ENCODE results near the gene ZEB2. TPM values are rescaled to one million over a fixed set of nuclear protein-coding genes. Genes with fewer than 3 reads are reported as not detected.

The ZEB2 gene
- total and polyA plus RNA-seq, 10 of the 15 experiments (the other 5 are each of a cell fraction or from before 2014, with no cell fraction given) = 0.14 to 3.2 (median 0.84) TPM

DNA sequence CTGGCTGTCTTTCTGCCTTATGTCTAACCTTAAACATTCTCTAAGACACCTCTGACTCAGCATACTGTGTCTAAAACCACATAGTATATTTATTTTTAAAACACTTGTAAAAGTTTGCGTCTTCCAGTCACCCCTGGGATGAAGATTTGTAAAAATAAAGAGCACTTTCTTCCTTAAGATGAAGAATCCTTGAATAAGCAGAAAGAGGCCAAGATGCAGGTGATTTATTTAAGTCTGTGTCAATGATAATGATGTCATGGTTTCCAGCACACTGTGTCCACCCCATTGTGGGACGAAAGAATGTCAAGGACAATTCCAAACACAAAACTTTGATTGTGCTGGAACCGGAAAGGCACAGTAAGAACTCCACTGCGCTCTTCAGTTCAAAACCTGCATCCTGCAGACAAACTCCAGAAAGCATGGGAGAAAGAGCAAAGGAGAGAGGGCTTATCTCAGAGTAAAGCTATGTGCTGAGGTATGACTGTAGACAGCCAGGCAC is 92.9 kb downstream of the ZEB2 start:
- H3K4me2 ChIP-seq (ENCODE audit: control insufficient read depth, insufficient read depth) = no peak overlapping the region
- no peaks in the 10 kb centered on the region for H3K79me2 ChIP-seq (ENCODE audit: control insufficient read depth, insufficient read depth, low read length)
- SMC1A ChIA-PET (ENCODE audit: uncharacterized antibody, unreplicated experiment) = interaction anchor here (1.4 kb wide), 2 partner anchors 14 to 22 kb away, joined by 3 to 4 read pairs; no protein-coding TSS in a partner anchor
- WGBS (ENCODE audit: insufficient coverage, insufficient replicate concordance, low lambda C conversion rate, missing lambda C conversion rate) = 84% methylated on average over 4 of the region's 4 CpGs
- no peak for DNase-seq (ENCODE audit: low read depth, low spot score)
- H3K36me3 ChIP-seq (ENCODE audit: control insufficient read depth in 2 of 2, insufficient read depth in 2 of 2, low read length in 1 of 2) = no peaks in the 10 kb centered on the region
- in situ Hi-C loops (cut with MboI) (no loop called here), intact Hi-C loops (cut with micrococcal nuclease; ENCODE audit: unreplicated experiment) (no loop called here)
- H4K20me1 ChIP-seq (ENCODE audit: control insufficient read depth, insufficient read depth) = no peaks in the 10 kb centered on the region
- H3K4me3 ChIP-seq = no peak overlapping the region
- RAD21 ChIA-PET (ENCODE audit: unreplicated experiment) = no interaction called here
- peaks cover 0 to 2% of the 10 kb centered on the region in 2 experiments; a peak in 3 of 4 replicates for H3K27me3 ChIP-seq (replicated peaks in 1 of 2; ENCODE audit: control insufficient read depth in 2 of 2, insufficient read depth in 2 of 2, low read length in 1 of 2)
- ATAC-seq = no peak
- H2AFZ ChIP-seq (ENCODE audit: control insufficient read depth, low read depth, low read length) = no peak overlapping the region
- no peak overlapping the region for H3K9ac ChIP-seq (ENCODE audit: control insufficient read depth, insufficient read depth, low read length)
- H3K9me3 ChIP-seq (replicated peaks; ENCODE audit: control insufficient read depth, insufficient read depth, low read length) = no peaks in the 10 kb centered on the region
- no TSS peak for BruUV-seq (replicated peaks)
- no peak overlapping the region for H3K27ac ChIP-seq (ENCODE audit: control insufficient read depth, insufficient read depth)
- CTCF ChIA-PET = interaction anchor here (0.5 to 1.4 kb wide), 3 partner anchors 22 to 417 kb away, joined by 3 to 4 read pairs (median 3); no protein-coding TSS in a partner anchor
- POLR2A ChIA-PET = no interaction called here
- H3K4me1 ChIP-seq (ENCODE audit: control insufficient read depth, insufficient read depth, low read length) = no peaks in the 10 kb centered on the region
- TF ChIP-seq EZH2 (IDR thresholded peaks at IDR 0.05; ENCODE audit: borderline replicate concordance, control insufficient read depth, low read depth, low read length) (no peak), TCF3 (IDR thresholded peaks at IDR 0.05; ENCODE audit: borderline replicate concordance, insufficient read depth, low read depth, low read length) (no peak), ZNF217 (IDR thresholded peaks at IDR 0.05) (no peak), FOXM1 (IDR thresholded peaks at IDR 0.05; ENCODE audit: low read depth, low read length) (no peak), NFXL1 (IDR thresholded peaks at IDR 0.05; ENCODE audit: borderline replicate concordance) (no peak), ZSCAN29 (IDR thresholded peaks at IDR 0.05) (no peak), CBX5 (IDR thresholded peaks at IDR 0.05; ENCODE audit: low read depth) (no peak), CHD4 (IDR thresholded peaks at IDR 0.05) (no peak), RB1 (IDR thresholded peaks at IDR 0.05; ENCODE audit: borderline replicate concordance) (no peak), NBN (IDR thresholded peaks at IDR 0.05) (no peak), RBBP5 (conservative IDR thresholded peaks at IDR 0.05) (no peak), SUZ12 (IDR thresholded peaks at IDR 0.05; ENCODE audit: unreplicated experiment) (no peak), RFX5 (IDR thresholded peaks at IDR 0.05; ENCODE audit: low read depth, low read length) (no peak)
- TF ChIP-seq, protein P1, sequence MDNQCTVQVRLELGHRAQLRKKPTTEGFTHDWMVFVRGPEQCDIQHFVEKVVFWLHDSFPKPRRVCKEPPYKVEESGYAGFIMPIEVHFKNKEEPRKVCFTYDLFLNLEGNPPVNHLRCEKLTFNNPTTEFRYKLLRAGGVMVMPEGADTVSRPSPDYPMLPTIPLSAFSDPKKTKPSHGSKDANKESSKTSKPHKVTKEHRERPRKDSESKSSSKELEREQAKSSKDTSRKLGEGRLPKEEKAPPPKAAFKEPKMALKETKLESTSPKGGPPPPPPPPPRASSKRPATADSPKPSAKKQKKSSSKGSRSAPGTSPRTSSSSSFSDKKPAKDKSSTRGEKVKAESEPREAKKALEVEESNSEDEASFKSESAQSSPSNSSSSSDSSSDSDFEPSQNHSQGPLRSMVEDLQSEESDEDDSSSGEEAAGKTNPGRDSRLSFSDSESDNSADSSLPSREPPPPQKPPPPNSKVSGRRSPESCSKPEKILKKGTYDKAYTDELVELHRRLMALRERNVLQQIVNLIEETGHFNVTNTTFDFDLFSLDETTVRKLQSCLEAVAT (IDR thresholded peaks at IDR 0.05) = no peak
- TF ChIP-seq, protein P2, sequence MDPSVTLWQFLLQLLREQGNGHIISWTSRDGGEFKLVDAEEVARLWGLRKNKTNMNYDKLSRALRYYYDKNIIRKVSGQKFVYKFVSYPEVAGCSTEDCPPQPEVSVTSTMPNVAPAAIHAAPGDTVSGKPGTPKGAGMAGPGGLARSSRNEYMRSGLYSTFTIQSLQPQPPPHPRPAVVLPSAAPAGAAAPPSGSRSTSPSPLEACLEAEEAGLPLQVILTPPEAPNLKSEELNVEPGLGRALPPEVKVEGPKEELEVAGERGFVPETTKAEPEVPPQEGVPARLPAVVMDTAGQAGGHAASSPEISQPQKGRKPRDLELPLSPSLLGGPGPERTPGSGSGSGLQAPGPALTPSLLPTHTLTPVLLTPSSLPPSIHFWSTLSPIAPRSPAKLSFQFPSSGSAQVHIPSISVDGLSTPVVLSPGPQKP (IDR thresholded peaks at IDR 0.05; ENCODE audit: low read depth, low read length) = no peak
- TF ChIP-seq, protein P3, sequence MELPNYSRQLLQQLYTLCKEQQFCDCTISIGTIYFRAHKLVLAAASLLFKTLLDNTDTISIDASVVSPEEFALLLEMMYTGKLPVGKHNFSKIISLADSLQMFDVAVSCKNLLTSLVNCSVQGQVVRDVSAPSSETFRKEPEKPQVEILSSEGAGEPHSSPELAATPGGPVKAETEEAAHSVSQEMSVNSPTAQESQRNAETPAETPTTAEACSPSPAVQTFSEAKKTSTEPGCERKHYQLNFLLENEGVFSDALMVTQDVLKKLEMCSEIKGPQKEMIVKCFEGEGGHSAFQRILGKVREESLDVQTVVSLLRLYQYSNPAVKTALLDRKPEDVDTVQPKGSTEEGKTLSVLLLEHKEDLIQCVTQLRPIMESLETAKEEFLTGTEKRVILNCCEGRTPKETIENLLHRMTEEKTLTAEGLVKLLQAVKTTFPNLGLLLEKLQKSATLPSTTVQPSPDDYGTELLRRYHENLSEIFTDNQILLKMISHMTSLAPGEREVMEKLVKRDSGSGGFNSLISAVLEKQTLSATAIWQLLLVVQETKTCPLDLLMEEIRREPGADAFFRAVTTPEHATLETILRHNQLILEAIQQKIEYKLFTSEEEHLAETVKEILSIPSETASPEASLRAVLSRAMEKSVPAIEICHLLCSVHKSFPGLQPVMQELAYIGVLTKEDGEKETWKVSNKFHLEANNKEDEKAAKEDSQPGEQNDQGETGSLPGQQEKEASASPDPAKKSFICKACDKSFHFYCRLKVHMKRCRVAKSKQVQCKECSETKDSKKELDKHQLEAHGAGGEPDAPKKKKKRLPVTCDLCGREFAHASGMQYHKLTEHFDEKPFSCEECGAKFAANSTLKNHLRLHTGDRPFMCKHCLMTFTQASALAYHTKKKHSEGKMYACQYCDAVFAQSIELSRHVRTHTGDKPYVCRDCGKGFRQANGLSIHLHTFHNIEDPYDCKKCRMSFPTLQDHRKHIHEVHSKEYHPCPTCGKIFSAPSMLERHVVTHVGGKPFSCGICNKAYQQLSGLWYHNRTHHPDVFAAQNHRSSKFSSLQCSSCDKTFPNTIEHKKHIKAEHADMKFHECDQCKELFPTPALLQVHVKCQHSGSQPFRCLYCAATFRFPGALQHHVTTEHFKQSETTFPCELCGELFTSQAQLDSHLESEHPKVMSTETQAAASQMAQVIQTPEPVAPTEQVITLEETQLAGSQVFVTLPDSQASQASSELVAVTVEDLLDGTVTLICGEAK (IDR thresholded peaks at IDR 0.05; ENCODE audit: borderline replicate concordance) = no peak
- TF ChIP-seq, protein P4, sequence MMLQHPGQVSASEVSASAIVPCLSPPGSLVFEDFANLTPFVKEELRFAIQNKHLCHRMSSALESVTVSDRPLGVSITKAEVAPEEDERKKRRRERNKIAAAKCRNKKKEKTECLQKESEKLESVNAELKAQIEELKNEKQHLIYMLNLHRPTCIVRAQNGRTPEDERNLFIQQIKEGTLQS (IDR thresholded peaks at IDR 0.05; ENCODE audit: borderline replicate concordance, extremely low read depth, low read depth, low read length) = no peak
- FAIRE-seq = no peak

All from GM12878 (cell line).